HepG2 (cell line): ENCODE results near the gene TMIGD2. TPM values are rescaled to one million over a fixed set of nuclear protein-coding genes. Genes with fewer than 3 reads are reported as not detected.

ENCODE experiments used
- CAMTA2 ChIP-seq: sonication (generic); formaldehyde crosslinking; IDR thresholded peaks from 2 replicates; pipeline ENCODE4 v1.4.0; 2020; ENCODE audit warnings: mild to moderate bottlenecking, missing genetic modification reagents, borderline replicate concordance
- CCAR2 ChIP-seq: fragments of 200-400 bp; formaldehyde crosslinking; optimal IDR thresholded peaks from 2 replicates; pipeline ENCODE3; 2018; ENCODE audit warnings: low read depth, mild to moderate bottlenecking, low read length, moderate library complexity
- CHCHD3 ChIP-seq: sonication (generic); formaldehyde crosslinking; IDR thresholded peaks from 2 replicates; pipeline ENCODE4 v1.8.0; 2022; ENCODE audit warnings: mild to moderate bottlenecking, missing genetic modification reagents, moderate library complexity
- CREB3 ChIP-seq: sonication (generic); formaldehyde crosslinking; IDR thresholded peaks from 2 replicates; pipeline ENCODE4 v1.5.0; 2020; ENCODE audit warnings: missing genetic modification reagents
- ETV5 ChIP-seq: IDR thresholded peaks from 2 replicates; pipeline ENCODE4 v1.6.1; 2018; ENCODE audit warnings: missing biosample characterization, missing genetic modification reagents, inconsistent platforms, borderline replicate concordance
- HNF1B ChIP-seq: sonication (generic); formaldehyde crosslinking; IDR thresholded peaks from 2 replicates; pipeline ENCODE4 v1.5.1; 2020; ENCODE audit warnings: mild to moderate bottlenecking, moderate library complexity, missing genetic modification reagents
- HNRNPH1 ChIP-seq: fragments of 200-400 bp; formaldehyde crosslinking; optimal IDR thresholded peaks from 2 replicates; pipeline ENCODE3; 2017; ENCODE audit warnings: mild to moderate bottlenecking, low read depth, low read length
- IKZF5 ChIP-seq: IDR thresholded peaks from 2 replicates; pipeline ENCODE4 v1.6.1; 2018; ENCODE audit warnings: missing genetic modification reagents, mild to moderate bottlenecking, missing compliant biosample characterization
- NPAS2 ChIP-seq: sonication (generic); formaldehyde crosslinking; IDR thresholded peaks from 2 replicates; pipeline ENCODE4 v1.8.0; 2022; ENCODE audit warnings: mild to moderate bottlenecking, missing genetic modification reagents, borderline replicate concordance
- POLR2AphosphoS5 ChIP-seq: IDR thresholded peaks from 2 replicates; pipeline ENCODE4 v1.6.1; 2012; ENCODE audit warnings: low read depth, low read length
- PREB ChIP-seq: sonication (generic); formaldehyde crosslinking; IDR thresholded peaks from 2 replicates; pipeline ENCODE4 v1.4.0; 2020; ENCODE audit warnings: missing genetic modification reagents
- SOX5 ChIP-seq: IDR thresholded peaks from 2 replicates; pipeline ENCODE4 v1.6.1; 2016; ENCODE audit warnings: borderline replicate concordance
- USF2 ChIP-seq, 2 experiments: sonication (generic) in 1 of 2; formaldehyde crosslinking in 1 of 2; IDR thresholded peaks; 2 replicates each; pipeline versions ENCODE4 v1.5.1 to v1.6.1; 2011 to 2020; ENCODE audit warnings: borderline replicate concordance in 1 of 2, low read depth in 1 of 2, low read length in 1 of 2, mild to moderate bottlenecking in 1 of 2, missing genetic modification reagents in 1 of 2, moderate library complexity in 1 of 2
- ZBTB4 ChIP-seq: sonication (generic); formaldehyde crosslinking; IDR thresholded peaks from 2 replicates; pipeline ENCODE4 v1.4.0; 2020; ENCODE audit warnings: missing genetic modification reagents, mild to moderate bottlenecking, borderline replicate concordance
- ZNF260 ChIP-seq: sonication (generic); formaldehyde crosslinking; IDR thresholded peaks from 2 replicates; pipeline ENCODE4 v1.4.0; 2020; ENCODE audit warnings: missing genetic modification reagents, low read depth, mild to moderate bottlenecking, borderline replicate concordance
- ZNF33B ChIP-seq: sonication (generic); formaldehyde crosslinking; IDR thresholded peaks from 2 replicates; pipeline ENCODE4 v1.5.1; 2020; ENCODE audit warnings: mild to moderate bottlenecking, missing genetic modification reagents
- ZNF446 ChIP-seq: sonication (generic); formaldehyde crosslinking; IDR thresholded peaks from 2 replicates; pipeline ENCODE4 v1.5.0; 2020; ENCODE audit warnings: mild to moderate bottlenecking, missing genetic modification reagents
- polyA plus RNA-seq, 8 experiments: library from polyadenylated mRNA; depleted of rRNA in 3 of 8; stranded (reverse) in 7 of 8; unstranded in 1 of 8; fragments of >200 nt; fragmentation: Illumina TruSeq in 4 of 8; extraction: Trizol in 4 of 8; gene quantifications; 2 replicates each; pipeline versions ENCODE4 v1.2.1 to v1.2.3, GENCODE V29; 2011 to 2016; ENCODE audit warnings: low read depth in 4 of 8, missing spikeins in 1 of 8, mixed read lengths in 1 of 8; ENCODE audit not compliant: insufficient read depth in 1 of 8
- total RNA-seq, 5 experiments: library from RNA; depleted of rRNA; stranded (reverse); fragments of >200 nt; fragmentation: Illumina TruSeq; extraction: Trizol; gene quantifications; 2 replicates each; pipeline ENCODE4 v1.2.3, GENCODE V29; 2016; ENCODE audit warnings: low read depth in 1 of 5

The TMIGD2 gene
- total and polyA plus RNA-seq, 2 of the 13 experiments (the other 11 are each of a cell fraction or from before 2014, with no cell fraction given) = 0.11 to 1.0 TPM

GRCh38 chr19:4310247-4311121 lies 8.3 kb upstream of the TMIGD2 start (continued):
- no peak for TF ChIP-seq CHCHD3 (CRISPR knock-in tag)
- no peak for TF ChIP-seq CAMTA2 (CRISPR knock-in tag)
- peak; percentile 97 for TF ChIP-seq ZNF33B (CRISPR knock-in tag)
- TF ChIP-seq SOX5 (CRISPR knock-in tag) = peak; percentile 82
- TF ChIP-seq ZNF260 = no peak
- TF ChIP-seq NPAS2 = no peak
- peak; percentile 100 for TF ChIP-seq ETV5 (CRISPR knock-in tag)
- no peak for TF ChIP-seq HNRNPH1
- no peak for TF ChIP-seq USF2 (IDR thresholded peaks at IDR 0.05; ENCODE audit: low read depth, low read length)
- TF ChIP-seq USF2 (CRISPR knock-in tag; IDR thresholded peaks at IDR 0.05; ENCODE audit: borderline replicate concordance) = 0 out of 2 replicates have a peak, but pooled peaks have one; percentile 28
- TF ChIP-seq CCAR2 = no peak
- peak; percentile 96 for TF ChIP-seq IKZF5 (CRISPR knock-in tag)
- TF ChIP-seq ZBTB4 (CRISPR knock-in tag) = peak; percentile 60; the same call in 1 of the 2 replicates
- TF ChIP-seq PREB (CRISPR knock-in tag) = no peak
- no peak for TF ChIP-seq ZNF446 (CRISPR knock-in tag)
- TF ChIP-seq POLR2AphosphoS5 = peak; percentile 57
- peak; percentile 86 for TF ChIP-seq HNF1B (CRISPR knock-in tag)
- TF ChIP-seq CREB3 = 0 out of 2 replicates have a peak, but pooled peaks have one; percentile 35
